NK-92 (cell line): ENCODE measurements around the gene CPN1.
"Not testable (repeated sequence)": the region's sequence is repeated elsewhere in the genome, so short reads cannot be mapped to it uniquely, and the experiment has no call there.

Experiments used
- DNase-seq: peaks from one replicate; lab custom pipeline; 2025; ENCODE audit not compliant: unreplicated experiment; lab: John Stamatoyannopoulos, UW

CPN1 gene

DNA sequence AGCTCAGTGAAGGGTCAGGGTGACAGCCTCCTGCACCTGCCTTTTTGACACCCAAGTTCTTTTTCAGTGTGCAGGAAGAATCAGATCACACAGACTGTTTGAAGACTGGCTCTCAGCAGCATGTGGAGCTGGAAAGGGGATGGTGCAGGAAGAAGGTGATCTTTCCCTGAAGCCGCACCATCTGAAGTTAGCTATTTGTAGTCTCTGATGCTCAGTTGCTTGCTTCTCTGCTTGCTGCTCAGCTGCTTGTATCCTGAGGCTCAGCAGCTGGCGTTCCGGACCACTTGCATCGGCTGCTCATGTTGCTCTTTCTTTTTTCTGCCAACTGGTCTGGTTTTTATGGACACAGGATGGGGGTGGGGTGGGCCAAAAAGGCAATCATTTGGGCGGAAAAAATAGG is 56.1 kb downstream of the CPN1 start:
- DNase-seq: no peak

DNA sequence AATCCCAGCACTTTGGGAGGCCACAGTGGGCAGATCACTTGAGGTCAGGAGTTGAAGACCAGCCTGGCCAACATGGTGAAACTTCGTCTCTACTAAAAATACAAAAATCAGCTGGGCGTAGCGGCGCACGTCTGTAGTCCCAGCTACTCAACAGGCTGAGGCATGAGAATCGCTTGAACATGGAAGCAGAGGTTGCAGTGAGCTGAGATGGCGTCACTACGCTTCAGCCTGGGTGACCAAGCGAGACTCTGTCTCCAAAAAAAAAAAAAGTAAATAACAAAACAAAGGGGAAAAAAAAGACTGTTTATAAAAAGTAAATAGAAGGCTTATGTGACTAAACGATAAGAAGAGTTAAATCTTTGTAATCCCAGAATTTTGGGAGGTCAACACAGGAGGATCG is 56.9 kb downstream of the CPN1 start:
- no peak for DNase-seq

DNA sequence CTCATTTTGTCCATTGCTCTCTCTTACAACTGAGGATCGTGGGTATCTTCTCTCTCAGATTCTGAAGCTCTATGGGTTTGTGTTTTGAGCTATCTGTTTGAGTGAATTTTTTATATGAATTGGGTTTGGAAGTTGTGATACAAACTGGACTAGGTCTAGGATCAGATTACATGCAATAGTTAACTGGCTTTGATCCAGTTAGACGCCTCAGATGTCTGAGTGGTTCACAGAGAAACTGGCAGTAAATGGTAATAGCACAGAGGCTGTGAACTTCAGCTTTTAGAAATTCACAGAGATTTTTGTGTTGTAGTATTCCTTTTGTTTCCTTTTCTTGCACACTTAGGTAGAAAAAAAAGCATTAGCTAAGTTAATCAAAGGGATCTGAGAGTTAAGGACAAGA is 59.3 kb downstream of the CPN1 start:
- DNase-seq: no peak

DNA sequence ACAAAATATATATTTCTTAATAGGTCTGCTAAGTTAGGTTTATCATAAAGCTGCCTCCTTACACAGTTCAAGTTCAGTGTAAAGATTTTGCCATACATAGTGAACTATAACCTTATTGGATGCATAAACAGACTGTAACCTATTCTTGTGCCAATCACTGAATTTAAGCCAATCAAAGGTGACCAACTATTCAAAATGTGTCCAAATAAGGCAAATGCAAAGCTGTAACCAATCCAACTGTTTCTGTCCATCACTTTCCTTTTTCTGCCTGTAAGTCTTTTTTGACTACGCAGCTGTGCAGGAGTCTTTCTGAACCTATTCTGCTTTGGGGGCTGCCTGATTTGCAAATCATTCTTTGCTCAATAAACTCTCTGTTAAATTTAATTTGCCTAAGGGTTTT is 60.3 kb downstream of the CPN1 start:
- no peak for DNase-seq

DNA sequence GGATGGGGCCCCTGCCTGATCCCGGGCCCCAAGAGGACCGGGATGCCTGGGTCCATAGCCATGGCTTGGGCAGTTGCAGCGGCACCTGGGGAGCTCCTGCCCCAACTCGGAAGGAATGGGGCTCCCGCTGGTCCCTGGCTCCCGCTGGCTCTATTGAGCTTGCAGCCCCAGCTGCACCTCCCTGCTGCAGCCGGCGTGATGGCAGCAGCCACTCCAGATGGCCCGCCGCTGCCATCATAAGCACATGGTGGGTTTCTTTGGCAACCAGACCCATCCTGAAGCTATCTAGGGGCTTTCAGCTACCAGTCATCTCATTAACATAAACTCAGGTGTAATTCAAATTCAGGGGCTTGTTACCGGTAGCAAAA is 60.8 kb downstream of the CPN1 start:
- no peak for DNase-seq

DNA sequence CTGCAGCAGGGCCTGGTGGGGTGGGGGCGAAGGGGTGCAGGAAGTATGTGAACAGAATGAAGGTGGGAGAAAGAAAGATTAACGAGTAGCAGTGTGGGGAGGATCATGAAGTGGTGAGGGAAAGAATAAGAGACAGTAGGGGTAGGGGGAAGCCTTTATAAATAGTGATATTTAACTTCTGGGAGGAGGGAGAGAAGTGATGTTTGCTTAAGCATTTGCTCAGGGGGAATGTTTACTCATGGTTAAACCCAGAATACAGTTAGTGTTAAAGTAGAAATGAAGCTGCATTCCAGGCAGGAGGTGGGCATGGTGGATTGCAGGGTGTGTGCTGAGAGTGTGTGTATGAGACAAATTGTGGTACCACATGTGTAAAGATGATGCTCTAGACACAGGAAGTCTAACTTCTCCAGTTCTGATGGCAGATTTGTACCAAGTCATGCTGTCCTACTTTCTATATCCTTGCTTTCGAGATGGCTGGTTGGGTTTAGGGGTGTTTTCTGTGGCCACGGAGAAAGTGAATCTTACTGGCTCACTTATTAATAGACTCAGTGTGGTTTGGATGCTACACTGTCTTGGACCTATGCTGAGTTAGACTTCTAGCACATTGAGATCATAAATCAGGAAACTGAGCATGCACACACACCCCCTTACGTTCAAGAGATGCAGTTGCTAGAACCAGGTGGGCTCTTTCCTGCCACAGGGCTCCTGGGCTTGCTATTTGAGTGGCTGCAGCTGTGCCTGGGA is 61.4 kb downstream of the CPN1 start:
- DNase-seq: no peak

- DNase-seq: no peak
Measured at GRCh38 chr10:100019787-100020141, 61.9 kb downstream of the CPN1 start.

DNA sequence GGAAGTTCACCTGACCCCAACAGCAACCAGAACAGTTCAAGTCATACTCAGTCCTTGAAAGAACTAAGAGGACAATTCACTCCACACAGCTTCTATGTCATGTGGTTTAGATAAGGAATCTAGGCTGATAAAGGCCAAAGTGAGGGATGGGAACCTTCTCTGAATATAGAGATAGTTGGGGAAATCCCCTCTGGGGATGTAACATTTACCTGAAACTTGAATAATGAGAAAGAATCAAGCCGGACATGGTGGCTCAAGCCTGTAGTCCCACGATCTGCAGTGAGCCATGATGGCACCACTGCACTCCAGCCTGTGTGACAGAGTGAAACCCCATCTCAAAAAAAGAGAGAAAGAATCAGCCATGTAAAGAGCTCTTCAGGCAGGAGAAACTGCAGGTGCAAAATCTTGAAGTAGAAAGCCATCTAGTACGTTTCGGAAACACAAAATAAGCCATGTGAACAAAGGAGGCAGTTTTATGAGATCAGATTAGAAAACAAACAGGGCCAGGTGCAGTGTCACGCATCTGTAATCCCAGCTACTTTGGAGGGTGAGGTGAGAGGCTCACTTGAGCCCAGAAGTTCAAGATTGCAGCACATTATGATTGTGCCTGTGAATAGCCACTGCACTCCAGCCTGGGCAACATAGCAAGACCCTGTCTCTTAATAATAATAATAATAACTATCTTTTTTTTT is 67.5 kb downstream of the CPN1 start:
- no peak for DNase-seq

- DNase-seq: no peak
Measured at GRCh38 chr10:100013621-100014020, 68.0 kb downstream of the CPN1 start.

- not testable (repeated sequence) for DNase-seq
Measured at GRCh38 chr10:100011906-100012305, 69.8 kb downstream of the CPN1 start.

DNA sequence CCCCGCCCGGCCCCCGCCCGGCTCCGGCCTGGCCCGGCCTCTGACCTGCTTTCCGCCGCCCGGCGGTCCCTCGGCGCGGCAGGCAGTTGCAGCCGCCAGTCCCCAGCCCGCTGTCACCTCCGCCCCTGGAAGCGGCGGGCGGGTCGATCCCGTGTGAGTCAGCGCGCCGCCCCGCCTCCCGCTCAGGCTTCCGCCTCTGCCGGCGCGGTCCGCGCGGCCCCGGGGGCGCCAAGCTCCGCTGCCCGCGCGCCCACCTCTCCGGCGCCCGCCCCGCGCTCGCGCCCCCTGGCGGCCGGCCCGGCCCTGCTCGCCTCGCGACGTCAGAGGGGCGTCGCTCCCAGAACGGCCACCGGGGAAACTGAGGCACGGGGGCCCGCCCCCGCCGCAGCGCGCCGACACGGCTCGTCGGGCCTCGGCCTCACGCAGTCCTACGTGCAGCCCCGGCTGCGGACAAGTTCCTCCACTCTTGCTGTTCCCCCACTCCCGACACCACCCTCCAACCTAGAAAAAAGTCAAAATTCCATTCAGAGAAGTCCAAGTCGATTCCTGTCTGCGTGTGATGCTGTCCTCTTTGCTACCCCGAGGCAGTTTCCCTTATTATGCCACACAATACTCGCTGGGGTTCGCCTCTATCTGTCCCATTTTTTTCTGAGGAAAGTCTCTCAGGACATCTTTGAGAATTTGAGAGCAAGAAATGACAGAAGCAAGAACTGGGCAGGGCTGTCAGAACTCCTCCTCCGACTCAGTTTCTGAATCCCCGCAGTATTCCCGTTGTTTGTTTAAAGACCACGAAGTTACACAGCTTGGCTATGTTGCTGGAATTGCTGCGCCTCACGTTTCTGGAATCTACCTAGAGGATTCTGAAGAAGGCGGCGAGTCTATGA is 71.6 kb downstream of the CPN1 start, which contains the start of gene DNMBP:
TSS of gene DNMBP (minus strand) at position 155 of the 884 bp plus-strand sequence. CDS start 37,823 bp downstream, outside the sequence.
- DNase-seq: no peak

GRCh38 chr10:100009283-100009792 is 72.3 kb downstream of the CPN1 start:
- no peak for DNase-seq

- DNase-seq: no peak
Measured at GRCh38 chr10:100008708-100009282, 72.9 kb downstream of the CPN1 start.

- no peak for DNase-seq
Measured at GRCh38 chr10:100008142-100008522, 73.5 kb downstream of the CPN1 start.

DNA sequence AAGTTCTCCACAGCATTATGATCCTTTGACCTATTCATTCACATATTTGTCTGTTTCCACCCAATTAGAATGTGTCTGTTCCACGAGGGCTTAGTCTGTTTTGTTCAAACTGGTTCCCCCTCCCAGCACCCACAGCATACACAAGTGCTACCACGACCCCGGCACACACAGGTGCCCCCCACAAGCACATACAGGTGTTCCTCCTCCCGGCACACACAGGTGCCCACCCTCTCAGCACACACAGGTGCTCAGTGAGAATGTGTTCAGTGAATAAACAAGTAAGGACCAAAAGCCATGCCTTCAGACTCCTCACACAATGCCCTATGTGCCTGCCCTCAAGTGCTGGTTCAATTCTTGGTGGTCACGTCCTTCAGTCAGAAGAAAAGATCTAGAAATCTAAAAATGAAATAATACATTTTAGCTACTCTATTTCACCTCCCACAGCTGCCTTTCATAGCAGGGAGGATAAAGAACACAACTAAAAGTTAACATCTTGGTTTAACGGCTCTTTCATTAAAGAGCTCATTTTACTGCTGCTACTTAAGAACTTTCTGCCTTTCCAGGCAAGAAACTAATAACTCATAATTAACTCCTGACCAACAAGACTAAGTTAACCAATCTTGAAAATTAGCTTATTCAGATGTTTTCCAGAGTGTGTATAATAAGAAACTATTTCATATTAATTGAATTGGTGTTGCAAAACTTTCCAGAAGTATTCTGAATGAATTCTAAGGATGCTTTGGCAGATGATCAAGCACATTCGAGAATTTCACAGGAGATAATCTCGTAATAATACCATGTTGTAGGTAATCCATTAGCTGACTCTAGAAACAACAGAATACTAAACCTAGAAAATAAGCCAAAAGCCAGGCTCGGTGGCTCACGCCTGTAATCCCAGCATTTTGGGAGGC is 74.2 kb downstream of the CPN1 start:
- DNase-seq: no peak

GRCh38 chr10:100006243-100006886 is 75.3 kb downstream of the CPN1 start:
- DNase-seq: no peak

- DNase-seq: no peak
Measured at GRCh38 chr10:100004805-100005510, 76.7 kb downstream of the CPN1 start.

DNA sequence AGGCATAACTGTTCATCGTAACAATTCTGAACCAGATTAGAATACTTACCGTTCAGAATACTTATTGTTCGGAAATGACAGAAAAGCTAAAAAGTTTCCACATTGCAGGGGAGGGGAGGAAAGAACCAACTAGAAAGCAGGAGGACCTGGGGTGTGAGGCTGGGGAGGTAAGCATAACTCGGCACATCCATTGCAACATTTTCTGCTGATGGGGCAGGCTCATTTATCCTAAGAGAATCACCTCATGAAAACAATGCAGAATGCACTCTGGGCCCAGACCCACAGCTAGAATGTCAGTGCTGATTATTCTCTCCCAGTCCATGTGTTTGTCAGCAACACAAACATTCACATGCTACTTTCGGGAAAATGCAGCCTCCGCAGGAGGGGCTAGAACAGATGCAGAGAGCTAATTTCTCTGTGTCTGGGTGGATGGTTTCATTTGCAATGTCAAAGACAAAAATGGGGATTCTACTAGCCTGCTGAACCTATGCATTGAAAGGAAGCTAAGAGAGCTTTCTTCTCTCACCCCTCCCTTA is 81.5 kb downstream of the CPN1 start:
- no peak for DNase-seq
